EH (cell line): ENCODE data around the gene TXNDC15.
A peak's percentile ranks its signal among the peaks of the same experiment; 100 is the strongest.
"Not testable (repeated sequence)": the region's sequence is repeated elsewhere in the genome, so short reads cannot be mapped to it uniquely, and the experiment has no call there.

ENCODE experiments used
- DNase-seq: peaks from one replicate; pipeline ENCODE4 v3.0.0-alpha.2; 2015; ENCODE audit warnings: low read depth

Gene TXNDC15, protein sequence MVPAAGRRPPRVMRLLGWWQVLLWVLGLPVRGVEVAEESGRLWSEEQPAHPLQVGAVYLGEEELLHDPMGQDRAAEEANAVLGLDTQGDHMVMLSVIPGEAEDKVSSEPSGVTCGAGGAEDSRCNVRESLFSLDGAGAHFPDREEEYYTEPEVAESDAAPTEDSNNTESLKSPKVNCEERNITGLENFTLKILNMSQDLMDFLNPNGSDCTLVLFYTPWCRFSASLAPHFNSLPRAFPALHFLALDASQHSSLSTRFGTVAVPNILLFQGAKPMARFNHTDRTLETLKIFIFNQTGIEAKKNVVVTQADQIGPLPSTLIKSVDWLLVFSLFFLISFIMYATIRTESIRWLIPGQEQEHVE

DNA sequence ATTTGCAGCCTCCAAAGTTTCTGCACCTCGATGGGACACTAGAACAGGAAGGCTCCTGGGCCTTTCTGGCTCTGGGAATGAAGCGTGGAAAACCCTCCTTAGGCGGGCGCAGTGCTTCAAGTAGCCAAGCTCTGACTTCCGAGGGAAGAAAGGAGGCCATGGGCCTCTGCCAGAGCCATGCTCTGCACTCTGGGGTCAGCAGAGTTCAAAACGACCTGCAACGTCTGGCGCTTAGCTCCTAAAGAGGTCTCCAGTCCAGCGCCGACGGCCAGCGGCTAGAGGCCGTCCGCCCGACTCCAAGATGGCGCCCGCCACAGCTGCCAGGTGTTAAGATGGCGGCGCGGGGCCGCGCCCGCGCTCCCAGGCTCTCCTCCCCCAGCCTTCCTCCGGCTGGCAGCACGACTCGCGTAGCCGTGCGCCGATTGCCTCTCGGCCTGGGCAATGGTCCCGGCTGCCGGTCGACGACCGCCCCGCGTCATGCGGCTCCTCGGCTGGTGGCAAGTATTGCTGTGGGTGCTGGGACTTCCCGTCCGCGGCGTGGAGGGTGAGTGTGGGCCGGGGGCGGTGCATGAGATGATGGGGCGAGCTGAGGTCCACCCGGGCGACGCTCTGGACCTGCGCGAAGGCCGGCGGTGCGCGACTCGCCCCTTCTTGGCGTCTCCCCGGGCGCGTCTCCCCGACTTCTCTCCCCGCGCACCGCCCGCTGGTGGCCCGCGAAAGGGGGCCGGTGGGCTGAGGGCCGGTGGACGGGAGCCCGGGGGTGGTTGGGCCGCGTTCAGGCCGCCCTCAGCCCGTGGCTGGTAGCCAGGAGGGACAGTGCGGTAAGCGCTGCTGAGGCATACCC is at the start of gene TXNDC15:
Gene TXNDC15, plus strand, starts transcription at position 385 of the 844 bp plus-strand sequence. Its CDS starts 57 bp downstream, at position 442.
- peak; percentile 87 for DNase-seq

DNA sequence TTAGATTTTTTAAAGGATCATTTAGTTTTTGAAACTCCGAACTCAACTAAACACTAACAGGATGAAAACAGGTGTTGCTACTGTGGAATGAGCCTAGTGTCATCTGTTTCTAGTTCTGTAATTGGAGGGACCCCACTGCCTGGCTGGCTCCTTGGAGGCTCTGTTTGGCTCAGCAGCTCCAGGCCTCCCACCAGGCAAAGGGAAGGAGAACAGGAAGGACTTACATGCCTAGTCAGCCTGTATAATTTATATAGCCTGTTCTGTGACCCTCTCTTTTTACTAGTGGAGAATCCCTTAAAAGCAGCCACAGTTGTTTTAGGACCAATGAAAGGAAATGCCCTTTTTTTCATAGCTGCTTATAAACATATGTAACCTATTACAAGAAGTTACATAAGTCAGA is 49.5 kb upstream of the TXNDC15 start:
- DNase-seq: no peak

DNA sequence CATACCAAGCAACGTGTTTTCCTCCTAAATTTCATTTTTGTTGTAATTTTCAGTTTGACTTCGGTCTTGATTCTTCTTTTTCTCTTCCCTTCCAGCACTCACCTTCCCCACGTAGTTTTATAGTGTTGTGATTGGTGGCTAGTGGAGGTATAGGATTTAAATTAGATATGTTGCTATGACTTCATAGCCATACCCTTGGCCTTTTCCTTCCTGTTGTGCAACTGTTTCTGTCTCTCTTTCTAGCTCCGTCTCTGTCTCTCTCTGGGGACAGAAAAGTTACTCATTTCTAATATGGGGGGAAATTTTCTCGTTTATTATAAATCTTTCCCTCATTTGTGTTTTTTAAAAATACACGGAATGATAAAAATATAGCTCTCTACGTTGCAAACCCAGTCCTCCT is 49.0 kb upstream of the TXNDC15 start:
- no peak for DNase-seq

DNA sequence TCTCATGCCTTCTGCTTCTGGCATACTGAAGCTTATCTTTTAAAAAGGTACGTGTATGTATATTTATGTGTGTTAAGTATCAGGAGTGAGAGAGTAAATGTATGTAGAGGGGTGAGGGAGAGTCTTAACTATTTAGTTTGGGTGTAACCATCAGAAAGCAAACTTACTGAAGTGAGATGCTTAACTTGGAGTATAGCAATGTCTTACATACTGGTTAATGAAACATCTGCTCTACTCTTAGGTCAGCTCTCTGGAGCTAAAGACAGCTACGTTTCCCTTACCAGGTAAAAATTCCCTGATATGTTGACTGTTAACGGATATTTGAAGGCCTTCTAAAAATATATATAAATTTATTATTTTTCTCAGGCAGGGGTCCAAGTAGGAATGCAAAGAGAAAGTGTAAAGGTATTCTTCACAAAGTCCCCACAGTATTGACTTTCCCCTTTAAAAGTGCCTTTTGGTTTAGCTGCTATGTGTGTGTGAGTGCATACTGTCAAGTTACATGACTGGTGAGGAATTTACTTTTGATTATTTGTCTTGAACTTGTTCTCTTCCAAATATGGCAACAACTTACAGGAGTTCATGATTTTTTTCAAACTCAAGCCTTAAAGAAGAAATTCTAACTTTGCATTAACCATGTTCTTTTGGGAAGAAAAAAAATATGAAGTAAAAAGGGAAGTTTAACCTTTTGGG is 40.7 kb upstream of the TXNDC15 start:
- DNase-seq: peak; percentile 84

DNA sequence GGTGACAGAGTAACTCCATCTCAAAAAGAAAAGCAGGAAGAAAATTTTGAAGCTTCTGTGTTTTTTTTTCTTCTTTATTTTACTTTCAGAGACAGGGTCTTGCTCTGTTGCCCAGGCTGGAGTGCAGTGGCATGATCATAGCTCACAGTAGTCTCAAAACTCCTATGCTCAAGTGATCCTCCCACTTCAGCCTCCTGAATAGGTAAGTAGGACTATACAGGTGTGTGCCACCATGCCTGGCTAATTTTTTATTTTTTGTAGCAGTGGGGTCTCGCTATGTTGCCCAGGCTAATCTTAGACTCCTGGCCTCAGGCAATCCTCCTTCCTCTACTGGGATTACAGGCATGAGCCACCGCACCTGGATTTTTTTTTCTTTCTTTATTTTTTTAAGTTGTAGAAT is 38.5 kb upstream of the TXNDC15 start:
- no peak for DNase-seq

DNA sequence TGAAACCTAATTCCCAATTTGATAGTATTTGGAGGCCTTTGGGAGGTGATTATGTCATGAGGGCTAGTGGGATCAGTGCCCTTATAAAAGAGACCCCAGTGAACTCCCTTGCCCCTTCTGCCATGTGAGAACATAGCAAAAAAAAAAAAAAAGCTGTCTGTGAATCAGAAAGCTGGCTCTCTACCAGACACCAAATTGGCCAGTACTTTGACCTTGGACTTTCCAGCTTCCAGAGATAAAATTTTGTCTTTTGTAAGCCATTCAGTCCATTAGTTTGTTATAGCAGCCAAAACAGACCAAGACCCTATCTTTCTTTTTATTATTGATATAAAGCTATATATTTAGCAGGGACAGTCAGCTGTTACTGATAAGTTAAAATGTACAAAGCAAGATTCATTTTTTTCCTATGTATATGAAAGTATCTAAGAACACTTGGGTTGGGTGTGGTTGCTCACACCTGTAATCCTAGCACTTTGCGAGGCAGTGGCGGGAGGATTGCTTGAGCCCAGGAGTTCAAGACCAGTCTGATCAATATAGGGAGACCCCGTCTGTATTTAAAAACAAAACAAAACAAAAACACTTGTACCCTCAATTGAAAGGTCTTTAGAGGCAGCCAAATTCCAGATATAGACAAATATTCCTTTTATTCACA is 36.5 kb upstream of the TXNDC15 start:
- peak; percentile 49 for DNase-seq

DNA sequence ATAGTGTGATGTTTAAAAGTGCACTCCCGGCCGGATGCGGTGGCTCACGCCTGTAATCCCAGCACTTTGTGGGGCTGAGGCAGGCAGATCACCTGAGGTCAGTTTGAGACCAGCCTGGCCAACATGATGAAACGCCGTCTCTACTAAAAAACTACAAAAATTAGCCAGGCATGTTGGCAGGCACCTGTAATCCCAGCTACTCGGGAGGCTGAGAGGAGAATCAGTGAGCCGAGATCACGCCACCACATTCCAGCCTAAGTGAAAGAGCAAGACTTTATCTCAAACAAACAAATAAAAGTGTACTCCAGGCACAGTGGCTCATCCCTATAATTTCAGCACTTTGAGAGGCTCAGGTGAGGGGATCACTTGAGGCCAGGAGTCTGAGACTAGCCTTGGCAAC is 35.8 kb upstream of the TXNDC15 start:
- DNase-seq: not testable (repeated sequence)

DNA sequence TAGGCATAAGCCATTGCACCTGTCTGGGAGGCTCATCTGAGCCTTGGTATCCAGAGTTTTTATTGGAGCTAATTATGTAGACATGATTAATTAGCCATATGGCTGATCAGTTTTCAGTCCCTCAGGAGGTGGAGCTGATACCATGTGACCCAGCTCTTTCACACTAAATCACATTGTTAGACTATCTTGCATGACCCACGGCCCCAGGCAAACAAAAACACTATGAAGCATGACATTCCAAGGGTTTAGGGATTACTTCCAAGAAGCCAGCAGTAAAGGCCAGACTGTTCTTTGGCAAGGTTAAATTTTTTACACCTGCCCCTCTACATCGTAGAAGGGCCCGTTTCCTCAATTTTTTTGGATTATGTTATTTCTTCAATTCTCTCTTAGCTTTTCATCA is 33.4 kb upstream of the TXNDC15 start:
- DNase-seq: peak; percentile 60

DNA sequence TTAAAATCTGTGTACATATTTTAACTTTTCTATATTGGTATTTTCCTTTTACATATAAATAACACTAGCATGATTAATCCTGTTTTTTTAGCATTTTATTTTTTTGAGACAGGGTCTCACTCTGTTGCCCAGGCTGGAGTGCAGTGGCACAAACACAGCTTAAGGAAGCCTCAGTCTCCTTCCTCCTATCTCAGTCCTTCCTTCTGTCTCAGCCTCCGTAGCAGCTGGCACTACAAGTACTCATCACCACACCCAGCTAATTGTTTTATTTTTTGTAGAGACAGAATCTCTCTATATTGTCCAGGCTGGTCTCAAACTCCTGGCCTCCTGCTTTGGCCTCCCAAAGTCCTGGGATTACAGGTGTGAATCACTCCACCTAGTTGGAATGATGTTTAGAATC is 29.9 kb upstream of the TXNDC15 start:
- DNase-seq: no peak

DNA sequence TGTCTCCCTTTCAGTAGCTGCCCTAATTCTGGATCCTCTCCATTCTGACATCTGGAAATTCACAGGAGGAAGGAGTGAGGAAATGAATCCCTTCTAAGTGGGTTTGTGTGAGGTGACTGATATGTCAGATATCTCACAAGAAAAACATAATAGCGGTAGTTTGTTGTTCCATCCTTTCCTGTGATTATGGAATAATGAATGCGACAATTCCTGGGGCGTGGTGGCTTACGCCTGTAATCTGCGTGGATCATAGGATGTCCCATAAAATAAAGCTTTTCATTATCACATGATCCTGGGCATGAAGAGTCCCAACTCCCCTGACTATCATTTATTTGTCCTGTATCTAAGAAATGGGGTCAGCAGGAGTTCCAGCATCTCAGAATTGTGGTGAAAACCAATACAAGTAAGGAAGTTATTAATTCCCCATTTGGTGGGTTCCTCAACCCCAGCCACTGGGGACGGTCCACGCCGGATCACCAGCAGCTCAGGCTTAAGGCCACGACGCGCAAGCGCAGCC is 28.8 kb upstream of the TXNDC15 start:
- peak; percentile 69 for DNase-seq

DNA sequence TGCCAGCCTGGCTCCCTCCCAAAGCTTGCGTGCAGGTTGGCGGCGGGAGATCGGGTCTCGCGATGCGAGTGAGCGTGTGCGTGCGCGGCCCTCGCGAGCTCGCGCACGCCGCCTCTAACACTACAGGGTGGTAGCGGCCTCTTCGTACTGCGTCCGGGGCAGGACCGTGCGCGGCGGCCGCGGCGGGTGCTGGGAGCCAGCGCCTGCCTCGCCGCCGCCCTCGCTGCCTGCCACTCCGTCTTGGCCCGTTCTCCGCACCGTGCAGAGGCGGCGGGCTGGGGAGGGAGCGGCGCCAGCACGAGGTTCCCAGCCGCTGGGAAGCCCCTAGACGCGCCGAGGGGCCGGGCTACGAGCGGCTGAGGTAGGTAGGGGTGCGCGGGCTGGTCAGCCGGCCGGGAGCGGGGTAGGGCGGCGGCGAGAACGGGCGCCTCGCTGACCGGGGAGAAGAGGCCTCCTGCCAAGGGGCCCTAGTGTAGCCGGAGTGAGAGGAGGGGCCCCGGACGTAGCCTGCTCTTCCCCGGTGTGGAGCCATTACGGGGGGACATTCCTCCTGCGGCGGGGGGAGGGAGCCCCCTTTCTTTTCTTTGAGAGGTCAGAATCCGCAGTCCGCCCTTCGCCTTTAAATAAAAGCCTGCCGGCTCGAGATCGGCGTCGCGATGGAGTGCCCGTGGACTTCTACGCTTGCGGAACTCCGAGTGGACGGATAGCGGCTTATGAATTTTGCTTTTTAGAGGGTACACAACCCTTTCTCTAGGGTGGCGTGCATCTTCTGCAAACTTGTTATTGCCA is 28.1 kb upstream of the TXNDC15 start, which contains the start of gene C5orf24:
Gene C5orf24, plus strand, starts transcription at position 117 of the 789 bp plus-strand sequence. CDS start 8,933 bp downstream, outside the sequence.
- DNase-seq: peak; percentile 94

DNA sequence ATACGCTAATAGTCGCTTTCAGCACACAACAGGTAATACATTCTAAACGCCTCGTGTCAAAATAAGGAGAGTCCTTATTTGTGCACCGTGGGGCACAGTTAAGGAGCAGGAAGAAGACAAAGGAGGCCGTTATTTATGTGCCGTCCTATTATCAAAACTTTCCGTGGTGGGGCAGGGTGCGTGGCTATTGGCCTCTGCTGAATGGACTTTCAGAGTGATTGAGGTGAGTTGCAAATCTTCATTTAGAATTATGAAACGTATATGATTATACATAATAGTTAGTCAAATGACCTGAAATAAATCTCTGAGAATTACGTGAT is 27.6 kb upstream of the TXNDC15 start:
- DNase-seq: peak; percentile 46

DNA sequence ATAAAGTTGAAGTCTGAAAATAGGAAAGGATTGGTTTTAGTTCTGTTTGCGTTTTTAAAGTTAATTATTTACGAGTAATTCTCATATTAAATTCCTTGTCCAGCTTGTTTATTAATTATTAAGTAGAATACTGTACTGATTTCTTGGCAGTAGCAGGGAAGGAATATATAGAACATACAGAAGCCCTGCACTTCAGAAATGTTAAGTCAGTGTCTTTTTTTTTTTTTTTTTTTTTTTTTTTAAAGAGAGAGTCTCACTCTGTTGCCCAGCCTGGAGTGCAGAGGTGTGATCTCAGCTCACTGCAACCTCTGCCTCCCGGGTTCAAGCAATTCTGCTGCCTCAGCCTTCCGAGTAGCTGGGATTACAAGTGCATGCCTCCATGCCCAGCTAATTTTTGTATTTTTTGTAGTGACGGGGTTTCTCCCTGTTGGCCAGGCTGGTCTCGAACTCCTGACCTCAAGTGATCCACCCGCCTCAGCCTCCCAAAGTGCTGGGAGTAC is 24.7 kb upstream of the TXNDC15 start:
- DNase-seq: not testable (repeated sequence)

DNA sequence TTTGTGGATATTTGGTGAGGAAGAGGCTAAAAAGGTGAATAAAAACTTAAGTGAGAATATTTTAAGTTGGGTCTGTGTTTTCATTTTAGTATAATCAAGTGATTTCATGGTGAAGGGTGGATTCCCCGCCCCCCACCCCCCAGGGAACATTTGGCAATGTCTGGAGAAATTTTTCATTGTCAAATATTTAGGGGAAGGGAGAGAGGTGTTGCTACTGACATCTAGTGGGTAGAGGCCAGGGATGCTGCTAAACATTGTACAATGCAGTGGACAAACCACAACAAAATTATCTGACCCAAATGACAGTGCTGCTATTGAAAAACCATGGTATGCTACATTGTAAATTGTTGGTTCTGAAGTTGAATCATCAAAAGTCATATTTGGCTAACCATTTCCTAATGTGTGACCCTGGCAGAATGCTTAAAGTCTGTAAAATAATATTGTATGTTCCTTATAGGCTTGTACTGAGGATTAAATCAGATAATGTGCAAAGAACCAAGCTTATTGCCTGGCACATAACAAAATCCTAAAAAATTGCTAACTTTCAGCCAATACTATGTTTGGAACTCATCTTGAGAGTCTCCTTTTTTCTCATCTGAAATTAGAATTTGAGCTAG is 22.8 kb upstream of the TXNDC15 start:
- DNase-seq: peak; percentile 74

DNA sequence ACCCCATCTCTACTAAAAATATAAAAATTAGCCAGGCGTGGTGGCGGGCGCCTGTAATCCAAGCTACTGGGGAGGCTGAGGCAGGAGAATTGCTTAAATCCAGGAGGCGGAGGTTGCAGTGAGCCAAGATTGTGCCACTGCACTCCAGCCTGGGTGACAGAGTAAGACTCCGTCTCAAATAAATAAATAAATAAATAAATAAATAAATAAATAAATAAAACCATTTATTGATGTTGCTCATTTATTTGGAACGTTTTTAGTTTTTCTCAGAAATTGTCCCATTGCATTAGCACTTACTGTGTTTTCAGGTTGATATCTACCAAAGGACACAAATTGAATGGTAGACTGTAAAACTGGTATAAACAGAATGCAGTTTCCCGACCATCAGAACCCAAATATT is 17.7 kb upstream of the TXNDC15 start:
- not testable (repeated sequence) for DNase-seq

DNA sequence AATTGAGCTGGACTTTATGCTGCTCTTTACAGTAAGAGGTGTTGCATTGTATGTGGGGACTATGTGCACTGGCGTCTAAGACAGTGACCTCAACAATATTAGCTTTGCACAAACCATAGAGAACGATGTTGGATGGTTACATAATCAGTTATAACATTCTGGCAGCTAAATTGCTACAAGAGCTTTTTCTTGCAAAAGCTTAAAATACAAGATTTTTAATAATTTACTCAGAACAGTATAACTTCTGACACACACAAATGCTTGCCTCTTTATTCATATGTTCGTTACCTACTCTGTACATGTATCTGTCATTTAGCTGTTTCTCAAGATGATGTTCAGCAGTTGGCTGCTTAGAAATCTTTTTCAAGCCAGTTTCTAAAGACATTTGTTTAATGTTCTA is 16.8 kb upstream of the TXNDC15 start:
- DNase-seq: no peak

DNA sequence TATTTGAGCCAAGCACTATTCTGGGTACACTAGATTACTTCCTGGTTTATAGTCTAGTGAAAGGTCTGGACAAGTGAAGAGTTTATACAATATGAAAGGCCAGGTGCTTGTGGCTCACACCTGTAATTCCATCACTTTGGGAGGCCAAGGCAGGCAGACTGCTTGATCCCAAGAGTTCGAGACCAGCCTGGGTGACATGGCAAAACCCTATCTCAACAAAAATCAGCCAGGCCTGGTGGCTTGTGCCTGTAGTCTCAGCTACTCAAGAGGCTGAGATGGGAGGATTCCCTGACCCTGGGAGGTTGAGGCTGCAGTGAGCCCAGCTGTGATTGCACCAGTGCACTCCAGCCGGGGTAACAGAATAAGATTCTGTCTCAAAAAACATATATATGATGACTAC is 9.5 kb upstream of the TXNDC15 start:
- no peak for DNase-seq

DNA sequence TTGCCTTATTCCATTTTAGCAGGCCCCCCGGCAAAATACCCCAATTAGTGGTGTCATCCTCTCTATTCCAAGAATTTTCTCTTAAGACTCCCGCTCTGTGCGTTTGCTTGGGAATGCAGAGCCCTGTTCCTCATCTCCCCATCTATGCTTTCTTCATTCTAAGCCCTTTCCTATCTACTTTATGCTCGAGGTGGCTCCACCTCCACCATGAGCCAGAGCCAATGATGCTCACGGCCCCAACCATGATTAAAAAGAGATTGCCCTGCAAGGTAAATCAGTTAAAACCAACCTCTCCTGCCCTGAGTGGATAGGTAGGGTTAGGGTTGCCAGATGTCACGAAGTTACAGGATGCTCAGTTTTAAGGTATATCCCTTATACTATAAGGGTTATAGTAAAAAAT is 677 bp upstream of the TXNDC15 start:
- no peak for DNase-seq

DNA sequence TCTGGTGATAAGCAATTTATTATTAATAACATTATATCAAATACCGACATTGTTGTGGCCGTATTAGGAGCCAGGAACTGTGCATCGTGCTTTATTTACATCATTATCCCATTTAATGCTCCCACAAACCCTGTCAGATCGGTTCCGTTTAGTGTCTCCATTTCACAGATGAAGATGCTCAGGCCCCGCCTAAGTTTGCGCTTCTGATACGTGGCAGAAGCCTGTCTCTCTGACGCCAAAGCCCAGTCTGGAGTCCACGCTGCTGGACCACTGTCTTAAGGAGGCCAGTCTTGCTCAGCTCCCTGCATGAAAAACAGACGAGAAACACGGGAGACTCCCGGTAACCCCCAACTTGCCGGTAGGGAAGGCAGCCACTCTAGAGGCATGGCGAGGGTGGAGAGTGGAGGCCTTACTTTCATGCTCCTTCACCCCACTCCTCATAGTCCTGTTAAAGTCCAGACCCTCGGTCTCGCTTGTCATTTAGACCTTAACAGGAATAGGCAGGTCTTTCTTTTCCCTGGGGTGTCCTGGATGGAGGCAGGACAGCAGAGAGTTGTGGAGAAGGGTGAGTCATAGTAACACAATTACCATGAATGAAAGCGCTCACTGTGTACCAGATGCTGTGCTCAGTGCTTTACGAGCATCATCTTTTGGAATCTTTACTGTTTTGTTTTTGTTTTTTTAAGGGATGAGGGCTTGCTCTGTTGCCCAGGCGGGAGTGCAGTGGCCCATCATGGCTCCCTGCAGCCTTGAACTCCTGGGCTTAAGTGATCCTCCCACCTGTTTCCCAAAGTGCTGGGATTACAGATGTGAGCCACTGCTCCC is 872 bp downstream of the TXNDC15 start:
- peak; percentile 93 for DNase-seq

DNA sequence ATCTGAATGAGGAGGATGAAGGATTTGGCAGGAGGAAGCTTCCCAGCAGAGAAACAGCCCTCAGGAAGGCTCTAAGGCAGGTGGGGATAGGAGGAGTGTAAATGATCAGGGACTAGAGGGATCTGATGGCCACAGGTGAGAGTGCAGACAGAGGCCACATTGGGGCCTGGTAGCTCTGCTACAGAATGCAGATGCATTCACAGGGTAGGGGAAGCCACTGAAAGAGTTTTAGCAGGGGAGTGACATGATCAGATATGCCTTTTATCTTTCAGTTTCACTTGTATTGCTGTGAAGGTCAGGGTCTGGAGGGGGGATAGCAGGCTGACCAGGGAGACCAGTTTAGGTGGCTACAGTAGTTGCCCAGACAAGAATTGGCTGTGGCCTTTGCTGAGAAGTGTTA is 3.0 kb downstream of the TXNDC15 start:
- no peak for DNase-seq
